Left colon (tissue), 2 donors: ENCODE measurements around the gene SSB. TPM values are rescaled to one million over a fixed set of nuclear protein-coding genes. Genes with fewer than 3 reads are reported as not detected.
"Not testable (repeated sequence)": the region's sequence is repeated elsewhere in the genome, so short reads cannot be mapped to it uniquely, and the experiment has no call there.

Experiments used
- ATAC-seq: fragments of 200-7000 bp; cut with Tn5 transposase; one replicate; pipeline ENCODE4 v1.9.1; 2020; ENCODE audit warnings: mild to moderate bottlenecking, moderate library complexity
- DNase-seq, 2 donors: peaks; one replicate each; pipeline ENCODE4 v3.0.0-alpha.2; 2020
- intact Hi-C, 2 donors: fragments of 100-400 bp; cut with DNase I in 1 of 2; cut with micrococcal nuclease in 1 of 2; formaldehyde crosslinking; loops; one replicate each; pipeline versions ENCODE4 v1.11.2 to v1.14.0; 2022; cut with DNase I, micrococcal nuclease
- long read RNA-seq: library from polyadenylated mRNA; unstranded; transcript quantifications from one replicate; pipeline ENCODE4 v2.0.0, GENCODE V29; 2021
- total RNA-seq, 2 donors: library from RNA; stranded (reverse); fragmentation: NEBNext Ultra II Directional; extraction: Animal tissue kit (Norgen Biotek cat#: 25700); gene quantifications; one replicate each; pipeline ENCODE4 v1.2.1, GENCODE V29; 2021
- donor health status: DM: no; HTN: no; CAD: no.
- donor health status: DM: yes; HTN: yes; CAD: no.

Gene SSB
- 10 to 100 TPM; 40.5 to 43.7 TPM for total RNA-seq
- long read RNA-seq, transcript SSB-201 (12 exons, 1,709 nt) = major isoform, 5 of 13 reads
- long read RNA-seq, partial matches to known transcripts = 8 of 13 reads
- long read RNA-seq, other reads (novel, unspliced or antisense) = 0 of 13 reads

- intact Hi-C loops = no loop called here
- peak; percentile 94 for DNase-seq
- peak; percentile 99 for ATAC-seq
Measured at GRCh38 chr2:169798718-169799592, at the start of gene SSB. SSB (plus strand) TSS chr2:169798871; CDS start chr2:169800961, 2,090 bp downstream.

GRCh38 chr2:169752752-169753151 lies 45.9 kb upstream of the SSB start:
- intact Hi-C loops = no loop called here
- no peak for DNase-seq
- no peak for ATAC-seq

GRCh38 chr2:169755083-169755870 lies 43.4 kb upstream of the SSB start:
- ATAC-seq = no peak
- no peak for DNase-seq
- intact Hi-C loops = no loop called here

DNA sequence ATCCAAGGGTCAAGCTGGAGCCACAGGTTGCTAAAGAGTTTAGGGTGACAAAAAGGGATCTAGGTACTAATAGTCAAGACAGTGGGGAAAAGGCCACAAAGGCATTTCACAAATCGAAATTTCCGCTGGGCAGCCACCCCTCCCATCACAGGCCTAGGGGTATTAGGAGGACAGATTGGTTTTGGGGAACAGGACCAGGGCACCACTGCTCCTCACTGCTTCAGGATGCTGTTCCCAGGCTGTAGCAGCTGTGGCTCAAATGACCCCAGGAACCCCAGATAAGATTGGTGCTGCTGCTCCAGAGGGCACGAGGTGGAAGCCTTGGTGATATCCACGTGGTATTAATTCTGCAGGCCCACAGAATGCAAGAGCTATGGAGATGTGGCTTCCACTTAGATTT lies 42.3 kb upstream of the SSB start:
- ATAC-seq (no peak), DNase-seq (no peak)
- intact Hi-C loops = no loop called here

GRCh38 chr2:169757356-169757755 lies 41.3 kb upstream of the SSB start:
- intact Hi-C loops = no loop called here
- no peak for ATAC-seq
- DNase-seq = no peak

DNA sequence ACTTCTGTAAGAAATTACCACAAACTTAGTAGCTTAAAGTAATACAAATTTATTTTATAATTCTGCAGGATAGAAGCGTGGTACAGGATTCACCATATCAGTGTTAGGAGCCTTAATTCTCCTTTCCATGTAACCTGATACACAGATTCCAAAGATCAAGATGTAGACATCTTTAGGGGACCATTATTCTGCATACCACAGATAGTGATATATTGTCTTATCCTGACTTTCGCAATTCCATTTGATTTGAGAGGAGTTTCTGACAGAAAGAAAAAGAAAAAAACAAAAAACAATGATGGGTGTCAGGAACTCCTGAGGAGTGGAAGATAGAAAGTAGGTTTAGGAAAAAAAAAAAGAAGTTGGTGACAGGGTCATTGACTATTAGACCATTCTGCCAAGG lies 40.9 kb upstream of the SSB start:
- ATAC-seq (no peak), DNase-seq (no peak)
- intact Hi-C loops = no loop called here

DNA sequence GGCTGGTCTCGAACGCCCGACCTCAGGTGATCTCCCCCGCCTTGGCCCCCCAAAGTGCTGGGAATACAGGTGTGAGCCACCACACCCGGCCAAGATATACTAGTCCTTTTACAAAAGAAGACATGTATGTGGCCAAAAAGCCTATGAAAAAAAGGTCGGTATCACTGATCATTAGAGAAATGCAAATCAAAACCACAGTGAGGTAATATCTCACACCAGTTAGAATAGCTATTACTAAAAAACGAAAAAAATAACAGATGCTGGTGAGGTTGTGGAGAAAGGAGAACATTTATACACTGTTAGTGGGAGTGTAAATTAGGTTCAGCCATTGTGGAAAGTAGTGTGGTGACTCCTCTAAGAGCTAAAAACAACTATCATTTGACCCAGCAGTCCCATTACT lies 38.7 kb upstream of the SSB start:
- ATAC-seq = no peak
- no peak for DNase-seq
- intact Hi-C loops = no loop called here

GRCh38 chr2:169760798-169761197 lies 37.9 kb upstream of the SSB start:
- DNase-seq, intact Hi-C loops, ATAC-seq: not testable (repeated sequence)

GRCh38 chr2:169761251-169761969 lies 37.3 kb upstream of the SSB start:
- no peak for DNase-seq
- peak; percentile 63 for ATAC-seq
- intact Hi-C loops = no loop called here

DNA sequence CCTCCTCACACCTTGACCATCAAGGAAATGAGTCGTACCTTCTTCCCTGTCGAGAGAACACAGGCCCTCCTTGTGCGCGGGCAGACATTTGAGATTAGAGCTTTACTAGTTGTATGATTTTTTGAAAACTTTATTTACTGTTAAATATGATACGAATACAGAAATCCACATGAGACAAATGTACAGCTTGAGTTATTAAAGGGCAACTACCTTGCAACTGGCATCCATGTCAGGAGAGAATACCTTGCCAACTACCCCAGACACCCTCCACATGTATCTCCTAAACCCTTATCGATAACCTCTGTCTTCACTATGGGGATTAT lies 36.7 kb upstream of the SSB start:
- peak; percentile 68 for ATAC-seq
- no peak for DNase-seq
- intact Hi-C loops = no loop called here

GRCh38 chr2:169765523-169765922 lies 33.1 kb upstream of the SSB start:
- ATAC-seq (no peak), DNase-seq (no peak)
- intact Hi-C loops = no loop called here

DNA sequence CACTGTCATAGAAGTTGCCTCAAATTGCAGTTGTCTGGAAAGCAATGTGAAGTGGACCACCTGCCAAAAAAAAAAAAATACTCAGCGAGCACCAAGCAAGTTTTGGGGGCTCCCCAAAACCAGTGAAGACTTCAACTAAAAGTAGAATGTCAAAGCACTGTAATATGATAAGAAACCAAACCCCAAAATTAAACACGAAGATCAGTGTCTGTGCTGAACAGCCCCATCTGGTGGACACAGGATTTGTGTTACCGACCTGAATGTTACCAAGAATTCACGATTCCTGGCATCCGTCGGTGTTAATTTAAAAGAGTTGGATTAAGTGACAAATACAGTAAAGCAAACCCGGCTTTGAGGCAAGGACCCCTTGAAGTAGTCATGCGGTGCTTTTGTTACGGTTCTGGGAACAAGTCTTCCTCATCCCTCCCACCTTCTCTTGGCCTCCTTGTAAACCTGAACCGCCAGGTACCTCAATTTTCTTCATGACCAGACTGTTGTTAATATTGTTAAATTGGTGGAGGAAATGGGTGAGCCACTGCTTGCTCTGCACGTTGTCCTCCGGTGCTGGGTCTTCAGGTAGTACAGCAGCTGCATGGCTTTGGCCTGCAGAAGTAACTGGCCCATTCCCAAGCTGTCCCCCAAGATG lies 31.3 kb upstream of the SSB start:
- ATAC-seq (peak; percentile 69), DNase-seq (peak; percentile 50 to 78)
- intact Hi-C loops = no loop called here

- peak; percentile 55 for ATAC-seq
- peak; percentile 34 to 38 for DNase-seq
- intact Hi-C loops = no loop called here
Measured at GRCh38 chr2:169768262-169768995, 30.2 kb upstream of the SSB start.

DNA sequence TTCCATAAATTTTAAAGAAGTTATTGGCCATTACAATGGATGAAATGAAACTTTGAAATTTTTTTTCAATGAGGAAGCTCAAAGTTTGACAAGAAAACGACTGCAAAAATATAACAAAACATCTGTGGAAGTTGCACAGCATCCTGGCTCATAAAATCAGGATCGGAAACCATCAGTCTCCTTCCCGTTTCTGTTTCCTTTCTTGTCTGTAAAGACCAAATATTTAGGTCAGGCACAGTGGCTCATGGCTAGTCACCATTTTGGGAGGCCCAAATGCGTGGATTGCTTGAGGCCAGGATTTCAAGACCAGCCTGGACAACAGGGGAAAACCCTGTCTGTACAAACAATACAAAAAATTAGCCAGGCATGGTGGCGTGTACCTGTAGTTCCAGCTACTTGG lies 27.6 kb upstream of the SSB start:
- intact Hi-C loops = no loop called here
- no peak for ATAC-seq
- no peak for DNase-seq

DNA sequence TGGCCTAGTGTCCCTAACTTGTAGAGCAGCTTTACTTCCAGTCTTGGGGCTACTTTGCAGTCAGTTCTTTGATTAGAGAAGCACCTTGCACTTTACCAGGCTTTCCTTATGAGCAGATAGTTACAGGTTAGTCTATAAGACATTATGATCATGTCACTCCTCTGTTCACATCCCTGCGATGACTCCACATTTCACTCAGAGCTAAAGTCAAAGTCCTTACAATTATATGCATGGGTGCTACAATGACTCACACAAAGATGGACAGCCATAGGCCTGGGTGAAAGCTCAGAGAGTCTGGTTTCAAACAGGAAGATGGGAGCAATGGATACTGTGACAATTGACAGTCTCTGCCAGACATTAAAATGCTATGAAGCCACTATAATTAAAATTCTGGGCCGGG lies 27.1 kb upstream of the SSB start:
- DNase-seq = no peak
- ATAC-seq = peak; percentile 80
- intact Hi-C loops = no loop called here

- ATAC-seq (no peak), DNase-seq (no peak)
- intact Hi-C loops = no loop called here
Measured at GRCh38 chr2:169772651-169773050, 26.0 kb upstream of the SSB start.

GRCh38 chr2:169775354-169775753 lies 23.3 kb upstream of the SSB start:
- DNase-seq (no peak), ATAC-seq (no peak)
- intact Hi-C loops = no loop called here

GRCh38 chr2:169775765-169776164 lies 22.9 kb upstream of the SSB start:
- ATAC-seq = no peak
- intact Hi-C loops = no loop called here

More at GRCh38 chr2:169775765-169776164, 22.9 kb upstream of the SSB start:
- no peak for DNase-seq
